ENCODE measurements around the gene CAPN14. TPM values are rescaled to one million over a fixed set of nuclear protein-coding genes. Genes with fewer than 3 reads are reported as not detected.

Gene CAPN14
- total and polyA plus RNA-seq, 2 of the 4 experiments (the other 2 are of a cell fraction) = under 0.01 to 0.09 TPM

- no peak overlapping the region for H3K9ac ChIP-seq (ENCODE audit: low read depth, low read length)
- H3K36me3 ChIP-seq (ENCODE audit: control insufficient read depth, insufficient read depth, low read length) = no peaks in the 10 kb centered on the region
- no peak overlapping the region for H2BK15ac ChIP-seq (ENCODE audit: low read depth, low read length)
- ATAC-seq (ENCODE audit: low read depth) (no peak), DNase-seq (no peak)
- no peak overlapping the region for H3K27ac ChIP-seq (ENCODE audit: insufficient read depth, low read length)
- H3K79me1 ChIP-seq (ENCODE audit: low read depth in 1 of 2, low read length in 2 of 2) = no peaks in the 10 kb centered on the region
- H2BK120ac ChIP-seq (ENCODE audit: low read depth, low read length) = no peak overlapping the region
- no peak overlapping the region for H2AFZ ChIP-seq (replicated peaks; ENCODE audit: low read length, poor library complexity)
- TF ChIP-seq CHD1 (IDR thresholded peaks at IDR 0.05; ENCODE audit: low read depth, low read length) = no peak
- H4K8ac ChIP-seq (ENCODE audit: low read depth in 2 of 2, low read length in 2 of 2) = no peak overlapping the region
- H2BK20ac ChIP-seq (ENCODE audit: low read depth, low read length) = no peak overlapping the region
- H4K5ac ChIP-seq (ENCODE audit: low read depth, low read length) = no peak overlapping the region
- no peak overlapping the region for H2AK5ac ChIP-seq (ENCODE audit: low read depth, low read length)
- H3K4me2 ChIP-seq (ENCODE audit: low read depth, low read length) = no peak overlapping the region
- no TSS peak for BruUV-seq (replicated peaks)
- H3K4ac ChIP-seq (ENCODE audit: low read depth, low read length) = no peak overlapping the region
- ChIA-PET POLR2A (ENCODE audit: unreplicated experiment) (no interaction called here), CTCF (interaction anchor here (1.1 to 1.2 kb wide), 2 partner anchors 9 to 37 kb away, joined by 3 read pairs; no protein-coding TSS in a partner anchor)
- no peaks in the 10 kb centered on the region for H3K4me1 ChIP-seq (ENCODE audit: control insufficient read depth, insufficient read depth, low read length)
- in situ Hi-C loops (cut with MboI; ENCODE audit: low sequenced_read_pairs) (no loop called here), dilution Hi-C loops (cut with HindIII; ENCODE audit: low sequenced_read_pairs, unreplicated experiment) (no loop called here), intact Hi-C loops (cut with micrococcal nuclease) (no loop called here)
- H2BK5ac ChIP-seq (ENCODE audit: low read depth, low read length, poor library complexity, severe bottlenecking) = no peak overlapping the region
- no peak overlapping the region for H4K91ac ChIP-seq (ENCODE audit: insufficient read depth, low read depth, low read length)
- H4K20me1 ChIP-seq (ENCODE audit: insufficient read depth, low read length) = no peaks in the 10 kb centered on the region
- no CpG with 5 or more reads among the region's 5 CpGs for WGBS, 2 experiments (ENCODE audit: extremely low coverage in 2 of 2, insufficient read length in 1 of 2)
- H3K27me3 ChIP-seq (ENCODE audit: control insufficient read depth, insufficient read depth, low read length) = peaks cover 37% of the 10 kb centered on the region
- H3K4me3 ChIP-seq (ENCODE audit: insufficient read depth, low read depth, low read length) = no peak overlapping the region
- H3K23ac ChIP-seq (ENCODE audit: low read depth, low read length) = no peak overlapping the region
- H2AK9ac ChIP-seq (replicated peaks; ENCODE audit: low read depth, low read length, poor library complexity) = no peak overlapping the region
- no peak overlapping the region for H3K14ac ChIP-seq (replicated peaks; ENCODE audit: low read depth, low read length)
- no peaks in the 10 kb centered on the region for H3K9me3 ChIP-seq (ENCODE audit: control insufficient read depth, insufficient read depth, low read length)
- no peak overlapping the region for H3K56ac ChIP-seq (ENCODE audit: extremely low read depth, insufficient read depth, low read length)
- no peak overlapping the region for H3K18ac ChIP-seq (ENCODE audit: low read depth, low read length)
- no peaks in the 10 kb centered on the region for H3K9me1 ChIP-seq (ENCODE audit: insufficient read depth, low read length)
Observed at GRCh38 chr2:31132786-31133185, 84.5 kb downstream of the CAPN14 start.
